ENCODE data around the gene SNRPA.

The SNRPA gene

GRCh38 chr19:40743926-40744325 is 7.1 kb upstream of the SNRPA start:
- H3K36me3 ChIP-seq (ENCODE audit: control insufficient read depth in 2 of 2, insufficient read depth in 1 of 2, low read length in 2 of 2), result peaks cover 58 to 59% of the 10 kb centered on the region in 2 experiments; a peak in 2 of 3 replicates
- ChIA-PET POLR2A (interaction anchor here (0.8 to 4.3 kb wide), 8 partner anchors 16 to 401 kb away, joined by 3 to 30 read pairs (median 6); partner anchors contain the start of genes COQ8B, EGLN2, ITPKC and NUMBL), CTCF (interaction anchor here (0.6 to 3.3 kb wide), 13 partner anchors 10 to 1658 kb away, joined by 3 to 23 read pairs (median 4); partner anchors contain the start of gene RAB4B)
- no peak overlapping the region for H3K4me3 ChIP-seq (ENCODE audit: low read depth, low read length)
- TF ChIP-seq ZNF558 (tag by site-specific recombination; IDR thresholded peaks at IDR 0.05) (no peak), ZNF341 (tag by site-specific recombination; IDR thresholded peaks at IDR 0.05; ENCODE audit: low read depth) (no peak), ZNF692 (tag by site-specific recombination; IDR thresholded peaks at IDR 0.05) (no peak), ZNF624 (tag by site-specific recombination; IDR thresholded peaks at IDR 0.05) (no peak), IKZF3 (tag by site-specific recombination; IDR thresholded peaks at IDR 0.05) (no peak), ZNF48 (tag by site-specific recombination; IDR thresholded peaks at IDR 0.05) (no peak), ZNF704 (tag by site-specific recombination; IDR thresholded peaks at IDR 0.05) (no peak), ZBTB10 (tag by site-specific recombination; IDR thresholded peaks at IDR 0.05) (no peak), ZNF658 (tag by site-specific recombination; IDR thresholded peaks at IDR 0.05) (no peak), ZNF837 (tag by site-specific recombination; IDR thresholded peaks at IDR 0.05) (no peak), ZNF140 (tag by site-specific recombination; IDR thresholded peaks at IDR 0.05) (no peak), ZNF202 (tag by site-specific recombination; IDR thresholded peaks at IDR 0.05; ENCODE audit: borderline replicate concordance) (no peak), ZNF549 (tag by site-specific recombination; IDR thresholded peaks at IDR 0.05) (no peak), ZNF280D (tag by site-specific recombination; IDR thresholded peaks at IDR 0.05) (no peak), GLIS2 (tag by site-specific recombination; IDR thresholded peaks at IDR 0.05) (no peak), ZNF629 (tag by site-specific recombination; IDR thresholded peaks at IDR 0.05) (no peak), ZNF223 (tag by site-specific recombination; IDR thresholded peaks at IDR 0.05) (no peak), KLF16 (tag by site-specific recombination; IDR thresholded peaks at IDR 0.05) (no peak), ZNF221 (tag by site-specific recombination; IDR thresholded peaks at IDR 0.05; ENCODE audit: borderline replicate concordance) (no peak)
- H3K27ac ChIP-seq (ENCODE audit: extremely low read depth, low read depth, low read length), result no peak overlapping the region
- H3K9me3 ChIP-seq (ENCODE audit: control insufficient read depth, insufficient read depth, low read depth, low read length), result no peaks in the 10 kb centered on the region
- H3K4me1 ChIP-seq (ENCODE audit: control insufficient read depth, insufficient read depth, low read length), result peaks cover 3% of the 10 kb centered on the region; the same call in 1 of the 2 replicates
